Adrenal gland (tissue), 5 donors: ENCODE measurements around the gene CORO2A.

Experiments used
- CTCF ChIP-seq, 6 experiments: fragments of 450-650 bp in 4 of 6; fragments of 200-600 bp in 2 of 6; sonication (generic) in 1 of 6; IDR thresholded peaks; 1 replicate in 5 of 6; 2 replicates in 1 of 6; pipeline versions ENCODE4 v1.5.1 to v1.8.0; 2016 to 2021; ENCODE audit warnings: antibody characterized with exemption in 6 of 6, mild to moderate bottlenecking in 2 of 6, moderate library complexity in 1 of 6
- POLR2A ChIP-seq, 2 donors: fragments of 450-650 bp; IDR thresholded peaks; one replicate each; pipeline ENCODE4 v1.6.1; 2017; ENCODE audit warnings: antibody characterized with exemption in 2 of 2, mild to moderate bottlenecking in 2 of 2, moderate library complexity in 1 of 2
- donor health status: DM: no; HTN: no; CAD: no.

GRCh38 chr9:98085944-98086343, 106.5 kb downstream of the CORO2A start:
- TF ChIP-seq POLR2A (IDR thresholded peaks at IDR 0.05) (no peak), CTCF (IDR thresholded peaks at IDR 0.05) (no peak)
